ENCODE results near the gene ARL3.
"Not testable (repeated sequence)": the region's sequence is repeated elsewhere in the genome, so short reads cannot be mapped to it uniquely, and the experiment has no call there.

Gene ARL3

DNA sequence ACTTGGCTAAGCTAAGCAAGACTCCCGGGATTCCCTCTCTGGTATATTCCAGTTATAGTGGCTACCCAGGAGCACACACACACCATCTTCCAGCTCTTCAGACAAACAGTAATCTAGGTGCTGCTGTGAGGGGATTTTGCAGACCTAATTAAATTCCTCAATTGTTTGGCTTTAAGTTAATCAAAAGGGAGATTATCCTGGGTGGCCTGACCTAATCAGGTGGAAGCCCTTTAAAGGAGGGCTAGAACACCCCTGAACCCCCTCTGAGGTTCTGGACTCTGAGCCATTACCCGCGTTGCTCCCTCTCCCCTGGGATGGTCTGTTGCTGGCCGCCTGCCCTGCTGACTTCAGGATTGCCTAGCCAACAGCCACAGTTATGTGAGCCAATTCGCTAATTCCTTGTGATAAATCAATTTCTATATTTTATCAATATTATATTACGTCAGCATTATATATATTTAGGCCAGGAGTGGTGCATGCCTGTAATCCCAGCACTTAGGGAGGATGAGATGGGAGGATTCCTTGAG lies 6.6 kb upstream of the ARL3 start:
- peaks cover 7% of the 10 kb centered on the region; the same call in 1 of the 2 replicates for H3K36me3 ChIP-seq
- H3K9me3 ChIP-seq = no peaks in the 10 kb centered on the region
- peaks cover 10% of the 10 kb centered on the region for H3K4me1 ChIP-seq
- H3K27me3 ChIP-seq = no peaks in the 10 kb centered on the region
- no peak for DNase-seq
- no peak overlapping the region for H3K4me3 ChIP-seq (ENCODE audit: low read depth, low read length)
- TF ChIP-seq, protein P1, sequence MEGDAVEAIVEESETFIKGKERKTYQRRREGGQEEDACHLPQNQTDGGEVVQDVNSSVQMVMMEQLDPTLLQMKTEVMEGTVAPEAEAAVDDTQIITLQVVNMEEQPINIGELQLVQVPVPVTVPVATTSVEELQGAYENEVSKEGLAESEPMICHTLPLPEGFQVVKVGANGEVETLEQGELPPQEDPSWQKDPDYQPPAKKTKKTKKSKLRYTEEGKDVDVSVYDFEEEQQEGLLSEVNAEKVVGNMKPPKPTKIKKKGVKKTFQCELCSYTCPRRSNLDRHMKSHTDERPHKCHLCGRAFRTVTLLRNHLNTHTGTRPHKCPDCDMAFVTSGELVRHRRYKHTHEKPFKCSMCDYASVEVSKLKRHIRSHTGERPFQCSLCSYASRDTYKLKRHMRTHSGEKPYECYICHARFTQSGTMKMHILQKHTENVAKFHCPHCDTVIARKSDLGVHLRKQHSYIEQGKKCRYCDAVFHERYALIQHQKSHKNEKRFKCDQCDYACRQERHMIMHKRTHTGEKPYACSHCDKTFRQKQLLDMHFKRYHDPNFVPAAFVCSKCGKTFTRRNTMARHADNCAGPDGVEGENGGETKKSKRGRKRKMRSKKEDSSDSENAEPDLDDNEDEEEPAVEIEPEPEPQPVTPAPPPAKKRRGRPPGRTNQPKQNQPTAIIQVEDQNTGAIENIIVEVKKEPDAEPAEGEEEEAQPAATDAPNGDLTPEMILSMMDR (IDR thresholded peaks at IDR 0.05; ENCODE audit: low read depth, low read length) = no peak

GRCh38 chr10:102720337-102720736 lies 6.1 kb upstream of the ARL3 start:
- Histone ChIP-seq H3K36me3 (peaks cover 7% of the 10 kb centered on the region; the same call in 1 of the 2 replicates), H3K4me3 (ENCODE audit: low read depth, low read length) (no peak overlapping the region), H3K9me3 (no peaks in the 10 kb centered on the region), H3K27me3 (no peaks in the 10 kb centered on the region), H3K4me1 (peaks cover 10% of the 10 kb centered on the region)
- DNase-seq = no peak
- TF ChIP-seq, protein P1 (IDR thresholded peaks at IDR 0.05; ENCODE audit: low read depth, low read length) = no peak

DNA sequence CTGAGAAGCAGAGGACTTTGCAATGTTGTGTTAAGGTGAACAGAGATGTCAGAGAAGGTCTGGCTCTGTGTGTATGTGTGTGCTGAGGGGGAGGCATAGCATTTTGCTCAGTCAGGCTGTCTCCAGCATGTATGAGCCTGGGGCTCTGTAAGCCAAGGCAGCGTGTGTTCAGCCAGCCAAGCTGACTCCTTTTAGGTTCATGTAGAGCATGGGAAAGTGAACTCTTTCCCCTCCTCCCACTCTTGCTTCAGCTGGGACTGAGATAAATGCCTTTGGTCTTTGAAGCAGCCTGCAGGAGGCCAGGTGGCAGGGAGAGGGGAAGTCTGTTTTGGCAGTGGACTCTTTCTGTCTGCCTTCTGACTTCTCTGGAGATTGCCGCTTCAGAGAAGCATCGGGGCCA lies 4.0 kb upstream of the ARL3 start:
- H3K36me3 ChIP-seq = peaks cover 3% of the 10 kb centered on the region; the same call in 1 of the 2 replicates
- peak; percentile 36 for DNase-seq
- H3K4me3 ChIP-seq (ENCODE audit: low read depth, low read length) = no peak overlapping the region
- TF ChIP-seq, protein P1 (IDR thresholded peaks at IDR 0.05; ENCODE audit: low read depth, low read length) = no peak
- no peaks in the 10 kb centered on the region for H3K27me3 ChIP-seq
- H3K4me1 ChIP-seq = peaks cover 10% of the 10 kb centered on the region
- H3K9me3 ChIP-seq = no peaks in the 10 kb centered on the region

- not testable (repeated sequence) for H3K4me3 ChIP-seq (ENCODE audit: low read depth, low read length); H3K27me3 ChIP-seq; DNase-seq; H3K36me3 ChIP-seq; H3K9me3 ChIP-seq
- peaks cover 10% of the 10 kb centered on the region for H3K4me1 ChIP-seq
Measured at GRCh38 chr10:102716900-102717565, 2.8 kb upstream of the ARL3 start.

DNA sequence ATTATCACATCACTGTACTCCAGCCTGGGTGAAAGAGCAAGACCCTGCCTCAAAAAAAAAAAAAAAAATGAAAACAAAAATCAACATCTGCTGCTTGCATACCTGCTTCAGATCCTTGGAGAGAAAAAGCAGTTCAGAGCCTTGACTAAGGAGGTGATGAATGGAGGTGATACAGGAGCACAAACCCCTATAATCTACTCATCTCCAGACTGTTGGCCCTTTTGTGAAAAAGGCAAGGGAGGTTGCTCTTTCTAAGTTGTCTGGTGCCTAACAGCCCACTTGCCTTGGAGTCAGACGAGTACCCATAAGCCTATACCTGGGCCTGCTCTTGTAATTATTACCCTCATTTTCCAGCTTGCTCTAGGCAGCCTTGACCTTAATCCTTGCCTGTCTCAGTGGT lies 1.7 kb upstream of the ARL3 start:
- no peak for DNase-seq
- H3K4me1 ChIP-seq = peaks cover 10% of the 10 kb centered on the region
- H3K4me3 ChIP-seq (ENCODE audit: low read depth, low read length) = peak overlapping the region; percentile 91
- TF ChIP-seq, protein P1 (IDR thresholded peaks at IDR 0.05; ENCODE audit: low read depth, low read length) = no peak
- no peaks in the 10 kb centered on the region for H3K36me3 ChIP-seq
- no peaks in the 10 kb centered on the region for H3K27me3 ChIP-seq
- no peaks in the 10 kb centered on the region for H3K9me3 ChIP-seq

DNA sequence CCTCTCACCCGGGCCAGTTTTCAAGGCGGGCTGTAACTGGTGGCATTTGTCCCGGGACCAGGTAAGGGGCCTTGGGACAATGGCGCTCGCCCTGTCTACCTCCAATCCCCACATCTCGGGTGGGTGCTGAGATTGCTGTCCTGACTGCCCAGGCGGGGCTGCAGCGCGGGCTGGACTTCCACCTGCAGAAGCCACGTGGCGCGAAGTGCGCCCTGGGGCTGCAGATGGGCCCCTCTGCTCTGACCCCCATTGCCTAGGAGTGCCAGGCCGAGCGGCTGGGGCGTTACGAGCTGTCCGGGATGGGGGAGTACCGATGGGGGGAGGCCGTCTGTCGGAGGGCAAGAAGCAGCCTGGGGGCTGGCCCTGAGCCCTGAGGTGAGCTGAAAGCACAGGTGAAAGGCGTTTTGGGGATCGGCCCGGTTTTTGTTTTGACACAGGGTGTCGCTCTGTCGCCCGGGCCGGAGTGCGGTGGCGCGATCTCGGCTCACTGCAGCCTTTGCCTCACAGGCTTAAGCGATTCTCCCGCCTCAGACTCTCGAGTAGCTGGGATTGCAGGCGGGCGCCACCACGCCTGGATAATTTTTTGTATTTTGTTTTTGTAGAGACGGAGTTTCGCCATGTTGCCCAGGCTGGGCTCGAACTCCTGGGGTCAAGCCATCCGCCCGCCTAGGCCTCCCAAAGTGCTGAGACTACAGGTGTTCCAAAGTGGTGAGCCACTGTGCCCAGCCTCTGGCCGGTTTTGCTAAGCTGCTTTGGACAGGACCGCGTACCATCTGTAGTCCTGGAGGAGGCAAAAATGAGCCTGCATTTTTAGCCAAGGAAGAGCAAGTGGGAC lies 641 bp upstream of the ARL3 start, which contains the start of gene SFXN2:
SFXN2 (plus strand) TSS at position 16 of the 835 bp plus-strand sequence. CDS start 12,001 bp downstream, outside the sequence.
- DNase-seq = no peak
- Histone ChIP-seq H3K4me1 (peaks cover 12% of the 10 kb centered on the region), H3K4me3 (ENCODE audit: low read depth, low read length) (peak within 1 kb of the TSS; percentile 91), H3K36me3 (no peaks in the 10 kb centered on the region), H3K27me3 (no peaks in the 10 kb centered on the region), H3K9me3 (no peaks in the 10 kb centered on the region)
- TF ChIP-seq, protein P1 (IDR thresholded peaks at IDR 0.05; ENCODE audit: low read depth, low read length) = peak; percentile 9; the same call in 1 of the 2 replicates

Data from BE2C (cell line).